Measurements from ENCODE around the gene PPP5C. TPM values are rescaled to one million over a fixed set of nuclear protein-coding genes. Genes with fewer than 3 reads are reported as not detected.

PPP5C gene
- total RNA-seq, 1 donor from 2014 or later: 35.5 TPM

GRCh38 chr19:46328079-46328478 lies 18.8 kb upstream of the PPP5C start:
- ATAC-seq: peak; percentile 21
- DNase-seq (ENCODE audit: low spot score): no peak

GRCh38 chr19:46330319-46330918 lies 16.5 kb upstream of the PPP5C start:
- no peak for ATAC-seq
- DNase-seq (ENCODE audit: low spot score): no peak

- ATAC-seq: no peak
Observed at GRCh38 chr19:46337487-46337886, 9.4 kb upstream of the PPP5C start.

GRCh38 chr19:46339446-46339845 lies 7.4 kb upstream of the PPP5C start:
- ATAC-seq: no peak

More at GRCh38 chr19:46337487-46337886, 9.4 kb upstream of the PPP5C start:
- DNase-seq (ENCODE audit: low spot score): no peak

GRCh38 chr19:46340051-46340659 lies 6.7 kb upstream of the PPP5C start:
- no peak for DNase-seq (ENCODE audit: low spot score)
- no peak for ATAC-seq

More at GRCh38 chr19:46339446-46339845, 7.4 kb upstream of the PPP5C start:
- no peak for DNase-seq (ENCODE audit: low spot score)

GRCh38 chr19:46341937-46342336 lies 5.0 kb upstream of the PPP5C start:
- DNase-seq (ENCODE audit: low spot score) (no peak), ATAC-seq (no peak)

GRCh38 chr19:46344363-46344762 lies 2.5 kb upstream of the PPP5C start:
- DNase-seq (ENCODE audit: low spot score): no peak
- no peak for ATAC-seq

- ATAC-seq (no peak), DNase-seq (ENCODE audit: low spot score) (no peak)
Observed at GRCh38 chr19:46345157-46345556, 1.7 kb upstream of the PPP5C start.

GRCh38 chr19:46347572-46347883 lies 641 bp downstream of the PPP5C start:
- ATAC-seq: no peak
- no peak for DNase-seq (ENCODE audit: low spot score)

GRCh38 chr19:46347985-46348384 lies 1.1 kb downstream of the PPP5C start:
- ATAC-seq (no peak), DNase-seq (ENCODE audit: low spot score) (no peak)

- DNase-seq (ENCODE audit: low spot score) (no peak), ATAC-seq (no peak)
Observed at GRCh38 chr19:46349311-46349993, 2.6 kb downstream of the PPP5C start.

GRCh38 chr19:46350029-46350757 lies 3.3 kb downstream of the PPP5C start:
- no peak for DNase-seq (ENCODE audit: low spot score)
- no peak for ATAC-seq

GRCh38 chr19:46350758-46351159 lies 3.9 kb downstream of the PPP5C start:
- DNase-seq (ENCODE audit: low spot score) (no peak), ATAC-seq (no peak)

GRCh38 chr19:46351241-46352041 lies 4.6 kb downstream of the PPP5C start:
- no peak for DNase-seq (ENCODE audit: low spot score)
- no peak for ATAC-seq

GRCh38 chr19:46353730-46354528 lies 7.0 kb downstream of the PPP5C start:
- peak; percentile 47 for ATAC-seq

GRCh38 chr19:46355234-46356148 lies 8.6 kb downstream of the PPP5C start:
- ATAC-seq (peak; percentile 83), DNase-seq (ENCODE audit: low spot score) (peak; percentile 89)

More at GRCh38 chr19:46353730-46354528, 7.0 kb downstream of the PPP5C start:
- DNase-seq (ENCODE audit: low spot score): peak; percentile 78

GRCh38 chr19:46356149-46357055 lies 9.5 kb downstream of the PPP5C start:
- DNase-seq (ENCODE audit: low spot score): no peak
- no peak for ATAC-seq
